OCI-LY7 (cell line): ENCODE results near the gene CAV3.

Experiments
- EZH2phosphoT487 ChIP-seq: fragments of 200-600 bp; sonication (generic); IDR thresholded peaks from 2 replicates; pipeline ENCODE4 v1.6.1; 2018; ENCODE audit warnings: low read depth, borderline replicate concordance, mild to moderate bottlenecking, mixed run types, antibody characterized with exemption, low read length, moderate library complexity, mixed read lengths
- TF ChIP-seq, protein P1 (sequence below): fragments of 200-600 bp; sonication (generic); conservative IDR thresholded peaks from 2 replicates; pipeline ENCODE4 v1.5.1; 2014; ENCODE audit warnings: mild to moderate bottlenecking, antibody characterized with exemption, low read length, moderate library complexity, mixed read lengths

GRCh38 chr3:8709801-8710507 is 23.6 kb upstream of the CAV3 start:
- TF ChIP-seq, protein P1, sequence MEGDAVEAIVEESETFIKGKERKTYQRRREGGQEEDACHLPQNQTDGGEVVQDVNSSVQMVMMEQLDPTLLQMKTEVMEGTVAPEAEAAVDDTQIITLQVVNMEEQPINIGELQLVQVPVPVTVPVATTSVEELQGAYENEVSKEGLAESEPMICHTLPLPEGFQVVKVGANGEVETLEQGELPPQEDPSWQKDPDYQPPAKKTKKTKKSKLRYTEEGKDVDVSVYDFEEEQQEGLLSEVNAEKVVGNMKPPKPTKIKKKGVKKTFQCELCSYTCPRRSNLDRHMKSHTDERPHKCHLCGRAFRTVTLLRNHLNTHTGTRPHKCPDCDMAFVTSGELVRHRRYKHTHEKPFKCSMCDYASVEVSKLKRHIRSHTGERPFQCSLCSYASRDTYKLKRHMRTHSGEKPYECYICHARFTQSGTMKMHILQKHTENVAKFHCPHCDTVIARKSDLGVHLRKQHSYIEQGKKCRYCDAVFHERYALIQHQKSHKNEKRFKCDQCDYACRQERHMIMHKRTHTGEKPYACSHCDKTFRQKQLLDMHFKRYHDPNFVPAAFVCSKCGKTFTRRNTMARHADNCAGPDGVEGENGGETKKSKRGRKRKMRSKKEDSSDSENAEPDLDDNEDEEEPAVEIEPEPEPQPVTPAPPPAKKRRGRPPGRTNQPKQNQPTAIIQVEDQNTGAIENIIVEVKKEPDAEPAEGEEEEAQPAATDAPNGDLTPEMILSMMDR = no peak
- TF ChIP-seq EZH2phosphoT487 = no peak
